GM10248 (cell line): ENCODE results near the gene SPATA18.
A peak's percentile ranks its signal among the peaks of the same experiment; 100 is the strongest.

Source experiments
- CTCF ChIA-PET: fragments of 300-600 bp; sonication (Branson Sonifier 250); formaldehyde crosslinking; extraction: SDS; loops from one replicate; lab custom pipeline; 2021; ENCODE audit warnings: antibody characterized with exemption; lab: Yijun Ruan, JAX
- POLR2A ChIA-PET: fragments of 350-650 bp; sonication (Branson Sonifier 250); formaldehyde crosslinking; extraction: SDS; loops from one replicate; lab custom pipeline; 2020; ENCODE audit warnings: antibody characterized with exemption; lab: Yijun Ruan, JAX
- DNase-seq: peaks from one replicate; pipeline ENCODE4 v3.0.0; 2012; ENCODE audit errors: extremely low spot score
- TF ChIP-seq, protein P1 (sequence below): IDR thresholded peaks from 2 replicates; pipeline ENCODE4 v1.5.1; 2012; ENCODE audit warnings: mild to moderate bottlenecking, low read depth; ENCODE audit errors: extremely low read depth, missing control alignments, control extremely low read depth

The SPATA18 gene

DNA sequence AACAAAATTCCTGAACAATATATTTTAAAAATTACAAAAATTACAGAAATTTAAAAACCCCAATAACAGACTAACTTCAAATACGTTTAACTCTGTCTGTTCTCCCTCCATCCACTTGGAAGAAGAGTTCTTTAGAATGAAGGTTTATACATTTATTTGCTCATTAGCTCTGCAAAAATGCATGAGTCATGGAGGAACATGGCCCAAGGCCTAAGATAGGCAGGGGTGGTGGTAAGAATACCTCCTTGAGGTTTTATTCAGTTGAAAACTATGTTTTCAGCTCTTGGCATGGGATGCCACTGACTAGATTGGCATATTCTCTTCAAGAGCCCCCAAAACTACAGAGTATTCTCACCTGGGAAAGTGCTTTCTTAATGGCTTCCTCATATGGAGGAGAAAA is 22.1 kb upstream of the SPATA18 start:
- TF ChIP-seq, protein P1, sequence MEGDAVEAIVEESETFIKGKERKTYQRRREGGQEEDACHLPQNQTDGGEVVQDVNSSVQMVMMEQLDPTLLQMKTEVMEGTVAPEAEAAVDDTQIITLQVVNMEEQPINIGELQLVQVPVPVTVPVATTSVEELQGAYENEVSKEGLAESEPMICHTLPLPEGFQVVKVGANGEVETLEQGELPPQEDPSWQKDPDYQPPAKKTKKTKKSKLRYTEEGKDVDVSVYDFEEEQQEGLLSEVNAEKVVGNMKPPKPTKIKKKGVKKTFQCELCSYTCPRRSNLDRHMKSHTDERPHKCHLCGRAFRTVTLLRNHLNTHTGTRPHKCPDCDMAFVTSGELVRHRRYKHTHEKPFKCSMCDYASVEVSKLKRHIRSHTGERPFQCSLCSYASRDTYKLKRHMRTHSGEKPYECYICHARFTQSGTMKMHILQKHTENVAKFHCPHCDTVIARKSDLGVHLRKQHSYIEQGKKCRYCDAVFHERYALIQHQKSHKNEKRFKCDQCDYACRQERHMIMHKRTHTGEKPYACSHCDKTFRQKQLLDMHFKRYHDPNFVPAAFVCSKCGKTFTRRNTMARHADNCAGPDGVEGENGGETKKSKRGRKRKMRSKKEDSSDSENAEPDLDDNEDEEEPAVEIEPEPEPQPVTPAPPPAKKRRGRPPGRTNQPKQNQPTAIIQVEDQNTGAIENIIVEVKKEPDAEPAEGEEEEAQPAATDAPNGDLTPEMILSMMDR = no peak
- ChIA-PET POLR2A (no interaction called here), CTCF (interaction anchor here (0.7 kb wide), 1 partner anchor 13 kb away, joined by 3 read pairs; no protein-coding TSS in a partner anchor)
- DNase-seq = no peak

DNA sequence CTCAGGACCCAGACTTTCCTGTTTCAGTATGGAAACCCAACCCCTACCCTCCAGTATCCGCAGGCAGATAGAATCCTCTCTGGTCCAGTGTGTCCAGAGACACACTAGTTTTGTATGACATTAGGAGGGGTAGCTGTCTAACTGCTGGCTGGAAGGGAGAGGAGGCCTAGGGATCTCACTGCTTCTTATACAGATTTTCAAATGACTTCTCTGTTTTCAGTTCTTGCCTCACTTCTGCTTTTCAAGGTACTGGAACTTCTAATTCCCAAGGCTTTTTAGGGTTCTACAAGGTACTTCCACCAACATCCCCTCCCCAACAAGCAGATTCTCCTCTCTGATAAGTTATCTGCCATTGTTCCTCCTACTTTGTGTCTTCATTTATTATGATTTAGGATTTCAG is 19.1 kb upstream of the SPATA18 start:
- ChIA-PET CTCF (no interaction called here), POLR2A (no interaction called here)
- TF ChIP-seq, protein P1 = no peak

DNA sequence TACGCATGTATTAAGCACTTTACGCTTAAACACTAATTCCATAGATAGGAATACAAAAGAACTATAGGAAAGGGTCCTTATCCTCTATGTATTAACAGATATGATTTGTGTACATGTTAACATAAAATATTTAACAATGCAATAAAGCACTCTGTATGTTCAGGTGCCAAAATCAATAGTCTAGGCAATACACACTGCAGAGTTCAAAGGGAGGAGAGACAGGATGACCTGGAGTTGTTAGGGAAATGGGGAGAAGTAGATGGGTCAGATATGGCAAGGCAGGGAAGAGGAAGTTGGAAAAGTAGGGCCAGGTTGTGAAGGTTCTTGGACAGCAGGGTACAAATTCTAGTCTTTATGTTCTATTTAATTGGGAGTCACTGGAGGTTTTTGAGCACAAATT is 15.9 kb upstream of the SPATA18 start:
- ChIA-PET CTCF (interaction anchor here (0.8 kb wide), 1 partner anchor 18 kb away, joined by 3 read pairs; no protein-coding TSS in a partner anchor), POLR2A (no interaction called here)
- DNase-seq = no peak

More for the DNA sequence above, 19.1 kb upstream of the SPATA18 start:
- DNase-seq = no peak

DNA sequence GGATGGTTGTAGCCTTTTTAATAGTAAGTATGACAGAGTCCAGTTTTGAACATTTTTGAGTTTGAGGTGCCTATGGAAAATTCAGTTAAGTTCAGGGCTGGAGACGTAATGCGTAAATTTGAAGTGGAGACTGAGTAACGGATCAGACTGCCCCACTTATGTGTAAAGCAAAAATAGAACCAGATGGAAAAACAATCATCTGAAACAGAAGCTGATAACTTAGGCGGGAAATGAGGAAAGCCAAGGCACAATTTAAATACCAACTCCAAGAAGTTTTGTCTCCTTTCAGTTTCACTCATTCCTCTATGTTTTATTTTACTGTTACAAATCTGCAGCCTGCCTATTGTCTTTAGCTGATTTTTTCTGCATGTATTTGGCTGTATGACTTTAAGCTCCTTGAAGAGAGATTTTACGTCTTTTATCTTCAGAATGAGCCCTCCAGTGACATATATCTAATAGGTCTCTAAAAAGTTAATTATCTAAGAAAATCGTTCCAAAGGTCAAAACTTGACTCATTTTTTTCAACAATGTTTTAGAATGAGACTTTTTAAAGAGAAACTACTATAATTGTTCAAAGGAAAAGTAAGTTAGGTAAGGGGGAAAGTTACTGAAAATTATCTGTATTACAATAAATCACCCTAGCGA is 14.1 kb upstream of the SPATA18 start:
- no peak for DNase-seq
- POLR2A ChIA-PET = no interaction called here
- CTCF ChIA-PET = interaction anchor here (0.7 to 1.8 kb wide), 4 partner anchors 11 to 195 kb away, joined by 3 to 5 read pairs (median 4); partner anchors contain the start of gene DCUN1D4
- TF ChIP-seq, protein P1 = no peak

More for the DNA sequence above, 15.9 kb upstream of the SPATA18 start:
- TF ChIP-seq, protein P1 = no peak

DNA sequence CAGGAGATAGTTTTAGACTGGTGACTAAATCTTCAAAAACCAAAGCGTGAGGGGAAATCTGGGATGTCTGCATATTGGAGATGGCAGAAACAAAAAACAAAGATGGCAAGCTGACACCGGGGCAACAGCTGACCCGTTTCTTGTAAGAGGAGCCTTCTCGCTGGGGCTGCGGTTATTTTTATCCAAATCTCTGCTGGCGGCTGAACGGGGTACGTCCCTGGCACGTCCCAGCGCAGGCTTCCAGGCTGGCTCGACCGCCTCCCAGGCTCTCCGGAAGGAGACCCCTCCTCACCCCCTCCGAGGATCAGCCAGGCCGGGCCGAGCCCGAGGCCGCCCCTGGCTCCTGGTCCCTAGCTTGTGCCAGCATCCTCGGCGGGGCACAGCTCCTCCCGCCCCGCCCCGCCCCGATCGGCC is 13.4 kb upstream of the SPATA18 start:
- ChIA-PET POLR2A (no interaction called here), CTCF (interaction anchor here (0.7 to 1.8 kb wide), 3 partner anchors 11 to 195 kb away, joined by 3 to 5 read pairs (median 4); partner anchors contain the start of gene DCUN1D4)
- DNase-seq = no peak
- TF ChIP-seq, protein P1 = no peak

DNA sequence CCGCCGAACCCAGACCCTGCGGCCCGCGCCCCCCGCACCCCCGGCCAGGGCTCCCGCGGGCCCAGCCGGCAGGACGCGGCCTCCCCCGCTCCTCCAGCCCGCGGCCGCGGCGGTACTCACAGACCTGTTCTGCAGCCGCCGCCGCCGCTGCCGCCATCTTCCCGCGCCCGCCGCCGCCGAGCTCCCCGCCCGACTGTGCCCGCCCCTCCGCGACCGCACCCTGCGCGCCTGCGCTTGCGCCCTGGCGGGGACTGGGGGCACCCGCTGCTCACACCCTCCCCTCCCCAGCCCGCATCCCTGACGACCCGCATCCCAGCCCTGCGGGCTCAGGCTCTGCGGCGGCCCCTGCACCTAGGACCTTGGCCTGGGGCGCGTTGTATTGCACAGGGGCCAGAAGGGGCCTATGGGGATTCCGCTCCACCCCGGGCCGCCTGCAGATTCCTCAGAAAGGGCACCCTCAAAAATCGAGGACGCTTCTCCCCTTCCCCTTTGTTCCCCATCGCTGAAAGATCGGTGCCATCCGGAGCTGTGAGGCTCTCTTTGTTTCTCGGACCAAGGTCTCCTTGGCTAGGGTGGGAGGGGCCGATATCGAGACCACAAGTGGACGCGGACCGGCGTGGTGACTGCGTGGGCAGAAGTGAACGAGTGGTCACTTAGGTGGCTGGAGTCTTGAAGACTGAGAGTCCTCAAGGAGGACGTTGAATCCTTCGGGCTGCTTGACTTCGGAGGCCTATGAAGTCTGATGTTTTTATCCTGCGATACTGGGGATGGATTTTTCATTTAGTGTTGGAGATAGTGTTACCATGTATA is 12.8 kb upstream of the SPATA18 start, which contains the start of gene SGCB:
TSS of gene SGCB (minus strand) at position 197 of the 810 bp plus-strand sequence. CDS start at position 157, 40 bp downstream.
- POLR2A ChIA-PET = no interaction called here
- CTCF ChIA-PET = interaction anchor here (1.0 to 1.7 kb wide), 4 partner anchors 10 to 207 kb away, joined by 3 to 8 read pairs (median 4); no protein-coding TSS in a partner anchor
- peak; percentile 80 for DNase-seq
- TF ChIP-seq, protein P1 = no peak
